GM19438 (cell line): ENCODE measurements around the gene DCAF11.
"Not testable (repeated sequence)": the region's sequence is repeated elsewhere in the genome, so short reads cannot be mapped to it uniquely, and the experiment has no call there.

Experiments
- ATAC-seq: cut with Tn5 transposase; IDR thresholded peaks from one replicate; pipeline ENCODE4 v1.9.1; 2021; ENCODE audit warnings: low read depth; ENCODE audit not compliant: unreplicated experiment

DCAF11 gene

DNA sequence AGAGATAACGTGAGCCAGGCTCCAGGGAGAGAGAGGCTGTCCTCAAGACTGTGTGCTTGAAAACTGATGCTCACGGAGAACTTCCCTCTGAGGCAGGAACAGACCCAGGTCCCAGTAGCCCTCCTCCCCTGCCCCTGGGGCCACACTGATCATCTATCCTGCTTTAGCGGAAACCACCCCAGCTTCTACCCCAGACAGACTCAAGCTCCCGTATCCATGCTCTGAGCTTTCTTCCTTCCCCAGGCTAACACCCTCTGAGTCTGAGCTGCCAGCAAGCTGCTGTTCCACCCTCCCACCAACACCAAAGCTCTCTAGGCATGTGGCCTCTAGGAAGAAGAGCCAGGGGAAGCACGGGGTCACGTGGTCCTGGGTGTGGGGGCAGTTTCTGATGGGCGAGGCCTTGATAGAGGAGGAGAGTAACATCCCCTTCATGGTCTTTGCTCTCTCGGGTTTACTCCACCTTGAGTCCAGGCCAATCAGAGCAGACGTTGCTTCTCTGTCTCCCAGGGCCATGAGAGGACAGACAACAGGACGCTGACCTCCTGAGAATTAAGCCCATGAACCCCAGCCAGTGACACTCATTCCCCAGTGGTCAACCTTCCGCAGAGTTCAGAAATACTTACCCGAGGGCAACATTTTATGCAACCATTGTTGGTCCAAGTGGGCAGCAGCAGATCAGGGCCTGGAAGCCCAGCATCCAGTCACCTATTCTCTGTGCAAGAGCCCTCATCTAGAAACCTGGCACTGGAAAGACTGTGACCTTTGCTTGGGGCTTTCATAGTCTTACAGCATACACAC, 19.1 kb upstream of the DCAF11 start:
- ATAC-seq: peak; percentile 60

DNA sequence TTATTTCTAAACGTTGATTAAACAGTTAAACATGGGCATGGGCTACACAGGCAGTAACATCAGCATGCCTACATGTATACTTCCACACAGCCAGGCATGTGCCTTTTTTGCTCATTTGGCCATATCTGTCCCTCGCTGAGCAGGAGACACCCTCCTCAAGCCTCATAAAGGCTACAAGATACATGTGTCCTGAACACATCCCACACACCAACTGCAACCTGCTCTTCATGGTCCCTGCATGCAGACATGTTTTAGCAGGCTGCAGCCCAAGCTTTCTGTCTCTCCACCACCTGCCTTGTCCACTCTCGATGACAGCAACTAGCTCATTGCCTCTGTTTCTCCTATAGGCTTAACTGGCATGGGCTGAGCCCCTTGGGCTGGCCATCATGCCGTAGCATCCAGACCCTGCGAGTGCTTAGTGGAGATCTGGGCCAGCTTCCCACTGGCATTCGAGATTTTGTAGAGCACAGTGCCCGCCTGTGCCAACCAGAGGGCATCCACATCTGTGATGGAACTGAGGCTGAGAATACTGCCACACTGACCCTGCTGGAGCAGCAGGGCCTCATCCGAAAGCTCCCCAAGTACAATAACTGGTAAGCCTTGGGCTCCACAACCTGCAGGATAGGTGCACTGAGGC, 17.9 kb upstream of the DCAF11 start:
- ATAC-seq: no peak

- no peak for ATAC-seq
These were observed 16.2 kb upstream of the DCAF11 start for GRCh38 chr14:24098229-24098926.

DNA sequence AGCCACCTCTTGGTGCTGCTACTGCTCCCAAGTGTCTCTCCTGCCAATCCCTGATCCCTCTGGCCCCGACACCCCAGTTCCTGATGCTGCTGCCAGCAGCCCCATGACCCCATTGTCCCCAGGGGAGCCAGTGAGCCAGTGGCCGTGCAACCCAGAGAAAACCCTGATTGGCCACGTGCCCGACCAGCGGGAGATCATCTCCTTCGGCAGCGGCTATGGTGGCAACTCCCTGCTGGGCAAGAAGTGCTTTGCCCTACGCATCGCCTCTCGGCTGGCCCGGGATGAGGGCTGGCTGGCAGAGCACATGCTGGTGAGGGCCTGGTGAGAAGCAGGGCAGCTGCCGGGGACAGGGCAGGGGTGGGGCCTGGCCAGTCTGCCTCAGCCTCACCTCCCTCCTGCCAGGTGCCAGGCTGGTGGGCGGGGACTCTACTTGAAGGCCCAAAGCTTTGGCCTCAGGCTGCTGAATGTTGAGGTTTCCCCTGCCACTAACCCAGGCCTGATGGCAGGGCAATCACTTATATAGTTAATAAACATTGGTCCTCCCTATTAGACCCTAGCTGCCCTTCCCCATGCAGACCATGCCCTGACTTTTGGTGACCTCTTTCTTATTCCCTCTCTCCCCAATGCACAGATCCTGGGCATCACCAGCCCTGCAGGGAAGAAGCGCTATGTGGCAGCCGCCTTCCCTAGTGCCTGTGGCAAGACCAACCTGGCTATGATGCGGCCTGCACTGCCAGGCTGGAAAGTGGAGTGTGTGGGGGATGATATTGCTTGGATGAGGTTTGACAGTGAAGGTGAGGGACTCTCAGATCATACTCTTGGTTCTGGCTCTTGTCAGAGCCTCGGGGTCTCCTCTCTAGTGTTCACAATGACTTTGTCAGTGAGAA, 15.4 kb upstream of the DCAF11 start:
- no peak for ATAC-seq

- ATAC-seq: no peak
These were observed 14.2 kb upstream of the DCAF11 start for GRCh38 chr14:24100197-24100981.

- ATAC-seq: no peak
These were observed 13.5 kb upstream of the DCAF11 start for GRCh38 chr14:24100982-24101494.

DNA sequence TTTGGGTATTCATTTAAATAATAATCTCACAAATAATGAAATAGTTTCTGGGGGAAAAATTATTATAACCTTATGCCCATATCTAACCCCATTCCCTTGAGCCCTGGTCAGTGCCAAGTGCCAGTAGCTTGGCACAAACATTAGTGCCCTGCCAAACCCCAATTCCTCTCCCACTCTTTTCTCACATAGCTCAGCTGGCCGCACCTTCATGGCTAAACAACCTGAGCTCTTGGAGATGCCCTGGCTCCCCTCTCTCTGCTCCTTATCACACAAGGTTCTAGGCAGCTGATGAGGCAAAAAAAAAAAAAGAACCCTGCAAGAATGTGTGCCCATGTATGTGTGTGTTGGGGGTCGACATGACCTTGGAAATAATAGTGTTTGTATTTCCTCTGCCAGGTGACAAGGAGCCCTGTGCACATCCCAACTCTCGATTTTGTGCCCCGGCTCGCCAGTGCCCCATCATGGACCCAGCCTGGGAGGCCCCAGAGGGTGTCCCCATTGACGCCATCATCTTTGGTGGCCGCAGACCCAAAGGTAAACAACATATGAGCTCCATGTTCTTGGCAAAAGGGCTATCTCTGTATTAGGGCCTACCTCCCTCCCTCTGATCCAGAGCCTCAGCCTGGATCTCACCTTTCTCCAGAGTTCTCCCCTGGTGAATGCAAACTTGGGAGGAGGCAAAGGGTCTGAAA, 12.1 kb upstream of the DCAF11 start:
- no peak for ATAC-seq

DNA sequence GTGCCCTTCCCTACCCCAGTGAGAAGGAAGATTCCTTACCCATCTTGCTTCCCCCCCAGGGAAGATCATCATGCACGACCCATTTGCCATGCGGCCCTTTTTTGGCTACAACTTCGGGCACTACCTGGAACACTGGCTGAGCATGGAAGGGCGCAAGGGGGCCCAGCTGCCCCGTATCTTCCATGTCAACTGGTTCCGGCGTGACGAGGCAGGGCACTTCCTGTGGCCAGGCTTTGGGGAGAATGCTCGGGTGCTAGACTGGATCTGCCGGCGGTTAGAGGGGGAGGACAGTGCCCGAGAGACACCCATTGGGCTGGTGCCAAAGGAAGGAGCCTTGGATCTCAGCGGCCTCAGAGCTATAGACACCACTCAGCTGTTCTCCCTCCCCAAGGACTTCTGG, 11.1 kb upstream of the DCAF11 start:
- ATAC-seq: no peak

- ATAC-seq: not testable (repeated sequence)
These were observed 8.9 kb upstream of the DCAF11 start for GRCh38 chr14:24105609-24106239.

DNA sequence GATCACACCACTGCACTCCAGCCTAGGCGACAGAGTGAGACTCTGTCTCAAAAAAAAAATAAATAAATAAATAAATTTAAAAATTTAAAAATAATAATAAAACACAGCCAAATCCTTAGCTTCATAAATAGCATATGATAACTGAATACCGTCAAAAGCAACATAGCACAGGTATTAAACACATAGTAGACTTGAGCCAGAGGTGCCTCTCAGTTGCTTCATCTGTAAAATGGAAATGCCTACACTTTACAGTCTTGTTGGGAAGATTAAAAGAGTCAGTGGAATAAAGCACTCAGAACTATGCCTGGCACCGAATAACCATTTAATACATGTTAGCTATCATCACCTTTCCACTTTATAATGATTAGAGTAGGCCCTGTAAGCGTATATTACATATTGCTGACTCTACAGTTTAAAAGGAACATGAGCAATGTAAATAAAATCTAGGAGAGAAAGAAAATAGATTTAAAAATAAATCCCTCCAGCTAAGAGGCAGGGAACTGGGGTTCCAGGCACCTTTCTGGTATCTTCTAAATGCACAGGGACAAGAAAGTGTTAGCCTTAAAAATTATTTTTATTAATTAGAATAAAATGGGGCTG, 7.8 kb upstream of the DCAF11 start:
- no peak for ATAC-seq

- peak; percentile 27 for ATAC-seq
These were observed 6.2 kb upstream of the DCAF11 start for GRCh38 chr14:24108336-24108874.

DNA sequence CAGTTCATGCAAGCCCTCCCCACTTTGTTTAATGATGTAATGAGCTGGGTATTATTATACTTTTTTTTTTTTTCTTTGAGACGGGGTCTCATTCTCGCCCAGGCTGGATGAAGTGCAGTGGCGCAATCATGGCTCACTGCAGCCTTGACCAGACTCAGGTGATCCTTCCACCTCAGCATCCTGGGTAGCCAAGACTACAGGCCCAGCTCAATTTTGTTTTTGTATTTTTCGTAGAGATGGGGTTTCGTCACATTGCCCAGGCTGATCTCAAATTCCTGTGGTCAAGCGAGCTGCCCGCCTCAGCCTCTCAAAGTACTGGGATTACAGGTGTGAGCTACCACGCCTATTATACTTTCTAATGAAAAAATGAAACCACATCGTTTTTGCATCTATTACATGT, 4.5 kb upstream of the DCAF11 start:
- ATAC-seq: no peak

- no peak for ATAC-seq
These were observed 4.1 kb upstream of the DCAF11 start for GRCh38 chr14:24110523-24110922.

- no peak for ATAC-seq
These were observed 1.2 kb upstream of the DCAF11 start for GRCh38 chr14:24113379-24113800.

DNA sequence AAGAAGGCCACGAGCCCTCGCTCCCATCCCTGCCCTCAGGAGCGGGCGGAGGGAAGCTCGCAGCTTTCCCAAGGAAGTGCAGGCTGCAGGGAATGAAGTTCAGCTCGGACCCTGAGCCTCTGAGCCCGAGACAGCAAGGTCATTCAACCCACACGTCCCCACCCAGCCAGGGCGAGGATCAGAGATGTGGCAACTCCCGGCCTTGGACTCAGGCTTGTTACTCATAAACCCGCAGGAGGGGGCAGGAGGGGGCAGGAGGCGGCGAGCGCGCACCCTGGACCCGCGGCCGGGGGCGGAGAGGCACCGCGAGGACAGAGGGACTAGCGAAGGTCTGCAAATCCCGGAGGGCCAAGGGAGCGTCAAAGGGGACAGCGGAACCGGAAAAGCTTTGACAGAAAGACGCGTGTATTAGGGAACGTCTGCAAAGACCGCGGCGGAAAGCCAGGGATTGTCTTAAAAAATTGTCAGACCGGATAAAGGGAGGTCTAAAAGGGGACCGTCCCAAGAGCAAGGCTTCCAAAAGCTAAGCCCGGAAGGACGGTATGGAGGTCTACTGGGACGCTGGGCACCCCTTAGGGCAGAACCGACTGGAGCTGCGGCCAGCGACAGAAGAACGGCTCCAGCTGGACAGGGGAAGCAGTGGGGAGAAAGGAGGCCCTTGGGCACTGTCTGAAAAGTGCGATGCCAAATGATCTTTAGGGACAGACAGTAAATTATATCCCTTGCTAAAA, 611 bp upstream of the DCAF11 start:
- ATAC-seq: peak; percentile 22

GRCh38 chr14:24115422-24116127, 998 bp downstream of the DCAF11 start:
- no peak for ATAC-seq
